IMR-90 (cell line): Measurements from ENCODE around the gene SMG5. TPM values are rescaled to one million over a fixed set of nuclear protein-coding genes. Genes with fewer than 3 reads are reported as not detected.

ENCODE experiments used
- ATAC-seq: fragments of 200-7000 bp; cut with Tn5 transposase; 2 replicates; pipeline ENCODE4 v1.9.1; 2020; ENCODE audit warnings: low read depth, mild to moderate bottlenecking, moderate library complexity
- BruUV-seq: library from RNA; stranded (reverse); fragments of 400-500 nt; replicated peaks from 2 replicates; lab custom pipeline; 2021; lab: Mats Ljungman, UMichigan
- CTCF ChIA-PET: fragments of 300-600 bp; formaldehyde crosslinking; extraction: SDS; loops from one replicate; lab custom pipeline; 2021; ENCODE audit warnings: antibody characterized with exemption; lab: Yijun Ruan, JAX
- POLR2A ChIA-PET: fragments of 300-600 bp; sonication (Branson Sonifier 250); formaldehyde crosslinking; loops from one replicate; lab custom pipeline; 2022; ENCODE audit warnings: antibody characterized with exemption; ENCODE audit not compliant: unreplicated experiment; lab: Charles Lee
- DNase-seq: peaks from one replicate; pipeline ENCODE4 v3.0.0; 2013
- H2AFZ ChIP-seq: replicated peaks from 2 replicates; pipeline ENCODE3; 2013; ENCODE audit warnings: low read length, mild to moderate bottlenecking; ENCODE audit not compliant: poor library complexity
- H2AK5ac ChIP-seq: 2 replicates; pipeline ENCODE4 v1.6.1; 2013; ENCODE audit warnings: low read depth, low read length, inconsistent platforms
- H2AK9ac ChIP-seq: replicated peaks from 2 replicates; pipeline ENCODE3; 2013; ENCODE audit warnings: mild to moderate bottlenecking, low read depth, low read length, moderate library complexity; ENCODE audit not compliant: poor library complexity
- H2BK120ac ChIP-seq: 2 replicates; pipeline ENCODE4 v1.6.1; 2013; ENCODE audit warnings: low read depth, low read length, inconsistent platforms
- H2BK15ac ChIP-seq: 3 replicates; pipeline ENCODE4 v1.6.1; 2013; ENCODE audit warnings: low read depth, low read length, inconsistent platforms
- H2BK20ac ChIP-seq: 2 replicates; pipeline ENCODE4 v1.6.1; 2013; ENCODE audit warnings: low read depth, mild to moderate bottlenecking, inconsistent platforms, low read length, moderate library complexity
- H2BK5ac ChIP-seq: 2 replicates; pipeline ENCODE4 v1.6.1; 2013; ENCODE audit warnings: mild to moderate bottlenecking, low read depth, low read length, inconsistent platforms; ENCODE audit not compliant: poor library complexity, severe bottlenecking
- H3K14ac ChIP-seq: replicated peaks from 2 replicates; pipeline ENCODE4 v1.6.1; 2013; ENCODE audit warnings: low read depth, low read length, inconsistent platforms
- H3K18ac ChIP-seq: 2 replicates; pipeline ENCODE4 v1.6.1; 2013; ENCODE audit warnings: low read depth, low read length, control low read depth
- H3K23ac ChIP-seq: 2 replicates; pipeline ENCODE4 v1.6.1; 2013; ENCODE audit warnings: low read depth, low read length, inconsistent platforms
- H3K27ac ChIP-seq: 2 replicates; pipeline ENCODE4 v1.5.1; 2013; ENCODE audit warnings: mild to moderate bottlenecking, control low read depth, low read length; ENCODE audit not compliant: insufficient read depth
- H3K27me3 ChIP-seq: 2 replicates; pipeline ENCODE4 v1.6.1; 2013; ENCODE audit warnings: low read length; ENCODE audit not compliant: control insufficient read depth, insufficient read depth
- H3K36me3 ChIP-seq: 2 replicates; pipeline ENCODE4 v1.6.1; 2013; ENCODE audit warnings: low read length, mixed read lengths; ENCODE audit not compliant: control insufficient read depth, insufficient read depth
- H3K4ac ChIP-seq: 2 replicates; pipeline ENCODE4 v1.6.1; 2013; ENCODE audit warnings: low read depth, low read length, inconsistent platforms
- H3K4me1 ChIP-seq: 2 replicates; pipeline ENCODE4 v1.6.1; 2013; ENCODE audit warnings: low read length, mixed read lengths; ENCODE audit not compliant: control insufficient read depth, insufficient read depth
- H3K4me2 ChIP-seq: 2 replicates; pipeline ENCODE4 v1.6.1; 2013; ENCODE audit warnings: low read depth, mild to moderate bottlenecking, control low read depth, low read length, moderate library complexity
- H3K4me3 ChIP-seq: 2 replicates; pipeline ENCODE4 v1.5.1; 2013; ENCODE audit warnings: low read depth, mild to moderate bottlenecking, control low read depth, low read length, moderate library complexity; ENCODE audit not compliant: insufficient read depth
- H3K56ac ChIP-seq: 2 replicates; pipeline ENCODE4 v1.6.1; 2013; ENCODE audit warnings: low read length, inconsistent platforms; ENCODE audit not compliant: insufficient read depth; ENCODE audit errors: extremely low read depth
- H3K79me1 ChIP-seq, 2 experiments: 2 replicates each; pipeline ENCODE4 v1.6.1; 2013; ENCODE audit warnings: low read length in 2 of 2, inconsistent platforms in 1 of 2, low read depth in 1 of 2
- H3K9ac ChIP-seq: 2 replicates; pipeline ENCODE4 v1.6.1; 2013; ENCODE audit warnings: low read depth, low read length, control low read depth
- H3K9me1 ChIP-seq: 2 replicates; pipeline ENCODE4 v1.6.1; 2013; ENCODE audit warnings: low read length, inconsistent platforms; ENCODE audit not compliant: insufficient read depth
- H3K9me3 ChIP-seq: 2 replicates; pipeline ENCODE4 v1.6.1; 2013; ENCODE audit warnings: low read length; ENCODE audit not compliant: control insufficient read depth, insufficient read depth
- H4K20me1 ChIP-seq: 2 replicates; pipeline ENCODE4 v1.6.1; 2013; ENCODE audit warnings: low read length, inconsistent platforms; ENCODE audit not compliant: insufficient read depth
- H4K5ac ChIP-seq: 2 replicates; pipeline ENCODE4 v1.6.1; 2013; ENCODE audit warnings: mild to moderate bottlenecking, low read depth, low read length, control low read depth
- H4K8ac ChIP-seq, 2 experiments: 2 replicates each; pipeline ENCODE4 v1.6.1; 2013; ENCODE audit warnings: low read depth in 2 of 2, low read length in 2 of 2, control low read depth in 1 of 2, inconsistent platforms in 1 of 2
- H4K91ac ChIP-seq: 2 replicates; pipeline ENCODE4 v1.6.1; 2013; ENCODE audit warnings: low read depth, low read length, inconsistent platforms; ENCODE audit not compliant: insufficient read depth
- BHLHE40 ChIP-seq: fragments of 150-350 bp; IDR thresholded peaks from 2 replicates; pipeline ENCODE4 v1.6.1; 2016; ENCODE audit warnings: mild to moderate bottlenecking, low read depth, low read length
- CEBPB ChIP-seq: IDR thresholded peaks from 2 replicates; pipeline ENCODE4 v1.6.1; 2012; ENCODE audit warnings: low read depth, low read length, improper control_type of control experiment
- CHD1 ChIP-seq: IDR thresholded peaks from 2 replicates; pipeline ENCODE4 v1.6.1; 2012; ENCODE audit warnings: low read depth, low read length, improper control_type of control experiment
- FOS ChIP-seq: fragments of 150-350 bp; IDR thresholded peaks from 2 replicates; pipeline ENCODE4 v1.6.1; 2016; ENCODE audit warnings: low read depth, low read length
- MAFK ChIP-seq: IDR thresholded peaks from 2 replicates; pipeline ENCODE4 v1.6.1; 2012; ENCODE audit warnings: low read depth, low read length, improper control_type of control experiment
- MAZ ChIP-seq: IDR thresholded peaks from 2 replicates; pipeline ENCODE4 v1.6.1; 2012; ENCODE audit warnings: low read depth, mild to moderate bottlenecking, low read length, improper control_type of control experiment, moderate library complexity, borderline replicate concordance
- MXI1 ChIP-seq: IDR thresholded peaks from 2 replicates; pipeline ENCODE4 v1.6.1; 2012; ENCODE audit warnings: low read depth, mild to moderate bottlenecking, low read length, moderate library complexity, borderline replicate concordance
- NFE2L2 ChIP-seq: fragments of 150-350 bp; IDR thresholded peaks from 2 replicates; pipeline ENCODE4 v1.6.1; 2016; ENCODE audit warnings: low read depth, mild to moderate bottlenecking, low read length
- POLR2A ChIP-seq: IDR thresholded peaks from 2 replicates; pipeline ENCODE4 v1.6.1; 2012; ENCODE audit warnings: mild to moderate bottlenecking, low read depth, low read length
- RAD21 ChIP-seq: IDR thresholded peaks from 2 replicates; pipeline ENCODE4 v1.6.1; 2012; ENCODE audit warnings: low read length, improper control_type of control experiment
- RCOR1 ChIP-seq: IDR thresholded peaks from 2 replicates; pipeline ENCODE4 v1.6.1; 2012; ENCODE audit warnings: mild to moderate bottlenecking, low read length, improper control_type of control experiment; ENCODE audit not compliant: insufficient replicate concordance
- RFX5 ChIP-seq: IDR thresholded peaks from 2 replicates; pipeline ENCODE4 v1.8.0; 2012; ENCODE audit warnings: low read depth, mild to moderate bottlenecking, low read length, moderate library complexity
- SMC3 ChIP-seq: fragments of 150-350 bp; IDR thresholded peaks from 2 replicates; pipeline ENCODE4 v1.6.1; 2016; ENCODE audit warnings: low read depth, mild to moderate bottlenecking, antibody characterized with exemption, low read length, moderate library complexity
- WGBS, 2 experiments: methylation state at CpG; one replicate each; pipeline versions ENCODE4 v1.1.5 to v1.1.7; 2013; ENCODE audit warnings: missing lambda C conversion rate in 2 of 2; ENCODE audit not compliant: insufficient read length in 1 of 2; ENCODE audit errors: extremely low coverage in 2 of 2; 5-methylcytosine and 5-hydroxymethylcytosine counted together
- dilution Hi-C: fragments of 300-500 bp; cut with HindIII; formaldehyde crosslinking; loops from one replicate; pipeline ENCODE4 v1.14.3; 2018; ENCODE audit warnings: low sequenced_read_pairs; ENCODE audit not compliant: unreplicated experiment
- in situ Hi-C: fragments of 300-500 bp; cut with MboI; formaldehyde crosslinking; loops from 3 replicates; pipeline ENCODE4 v1.14.3; 2019; ENCODE audit warnings: low sequenced_read_pairs, inconsistent platforms, mixed read lengths
- intact Hi-C: fragments of 100-400 bp; cut with micrococcal nuclease; formaldehyde crosslinking; loops from 2 replicates; pipeline ENCODE4 v1.10.0; 2022
- polyA plus RNA-seq, 3 experiments: library from polyadenylated mRNA; depleted of rRNA; stranded (reverse); fragments of >200 nt; gene quantifications; 2 replicates each; pipeline ENCODE4 v1.2.3, GENCODE V29; 2012; ENCODE audit warnings: low replicate concordance in 1 of 3
- total RNA-seq: library from RNA; depleted of rRNA; stranded (reverse); fragments of >200 nt; gene quantifications from 2 replicates; pipeline ENCODE4 v1.2.3, GENCODE V29; 2012
- TF ChIP-seq, protein P1 (sequence below): fragments of 150-350 bp; IDR thresholded peaks from 2 replicates; pipeline ENCODE4 v1.6.1; 2016; ENCODE audit warnings: low read depth, mild to moderate bottlenecking, low read length, moderate library complexity, borderline replicate concordance
- TF ChIP-seq, protein P2 (sequence below): conservative IDR thresholded peaks from 2 replicates; pipeline ENCODE4 v1.5.1; 2012; ENCODE audit warnings: mild to moderate bottlenecking, low read depth, low read length, improper control_type of control experiment
- TF ChIP-seq, protein P3 (sequence below): fragments of 150-350 bp; IDR thresholded peaks from 2 replicates; pipeline ENCODE4 v1.6.1; 2017; ENCODE audit warnings: mild to moderate bottlenecking, antibody characterized with exemption, low read length, low read depth

The SMG5 gene
- total and polyA plus RNA-seq, 2 of the 4 experiments (the other 2 are of a cell fraction), result 34.7 to 37.3 TPM

DNA sequence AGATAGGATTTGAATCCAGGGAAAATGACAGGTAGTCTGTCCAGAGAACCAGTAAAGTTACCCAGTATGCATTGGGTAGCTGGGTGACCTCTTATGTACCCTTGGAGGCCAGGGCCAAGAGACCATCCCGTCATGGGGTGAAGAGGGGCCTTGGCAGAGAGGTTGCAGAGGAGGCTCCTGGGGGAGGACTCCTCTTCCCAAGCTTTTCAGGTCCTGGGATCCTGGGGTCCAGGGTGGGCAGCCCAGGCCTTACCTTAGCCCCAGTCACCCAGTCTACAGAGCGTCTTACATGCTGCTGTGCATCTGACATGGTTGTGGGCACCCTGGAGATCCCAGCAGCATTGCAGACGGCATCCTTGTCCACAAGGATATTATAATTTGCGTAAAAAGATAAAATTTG, 55.8 kb downstream of the SMG5 start:
- in situ Hi-C loops, result loop anchor here (5.0 kb wide), 1 partner anchor 79 kb away; no protein-coding TSS in a partner anchor

More for the DNA sequence above, 55.8 kb downstream of the SMG5 start:
- H3K18ac ChIP-seq, result no peak overlapping the region
- no peak overlapping the region for H3K23ac ChIP-seq
- H4K20me1 ChIP-seq, result no peaks in the 10 kb centered on the region
- H3K27ac ChIP-seq, result no peak overlapping the region
- ChIA-PET CTCF (interaction anchor here (1.3 kb wide), 1 partner anchor 130 kb away, joined by 3 read pairs; no protein-coding TSS in a partner anchor), POLR2A (no interaction called here)
- H3K14ac ChIP-seq, result no peak overlapping the region
- H3K56ac ChIP-seq, result no peak overlapping the region
- WGBS, 2 experiments, result 92% methylated on average over 2 of the region's 4 CpGs; no CpG with 5 or more reads in 1 of the 2 experiments
- intact Hi-C loops, result no loop called here
- no peak overlapping the region for H4K8ac ChIP-seq
- no peak overlapping the region for H3K4ac ChIP-seq
- no peak overlapping the region for H2BK5ac ChIP-seq
- no peak overlapping the region for H3K4me2 ChIP-seq
- H3K9me3 ChIP-seq, result no peaks in the 10 kb centered on the region
- peaks cover 4 to 16% of the 10 kb centered on the region in 2 experiments for H3K79me1 ChIP-seq
- DNase-seq (no peak), ATAC-seq (no peak)
- H2BK15ac ChIP-seq, result no peak overlapping the region
- TF ChIP-seq NFE2L2 (no peak), RAD21 (no peak), CHD1 (no peak), RFX5 (no peak), MXI1 (no peak), FOS (no peak), MAFK (no peak), MAZ (no peak), RCOR1 (no peak), POLR2A (no peak), SMC3 (no peak), CEBPB (no peak), BHLHE40 (no peak)
- TF ChIP-seq, protein P1, sequence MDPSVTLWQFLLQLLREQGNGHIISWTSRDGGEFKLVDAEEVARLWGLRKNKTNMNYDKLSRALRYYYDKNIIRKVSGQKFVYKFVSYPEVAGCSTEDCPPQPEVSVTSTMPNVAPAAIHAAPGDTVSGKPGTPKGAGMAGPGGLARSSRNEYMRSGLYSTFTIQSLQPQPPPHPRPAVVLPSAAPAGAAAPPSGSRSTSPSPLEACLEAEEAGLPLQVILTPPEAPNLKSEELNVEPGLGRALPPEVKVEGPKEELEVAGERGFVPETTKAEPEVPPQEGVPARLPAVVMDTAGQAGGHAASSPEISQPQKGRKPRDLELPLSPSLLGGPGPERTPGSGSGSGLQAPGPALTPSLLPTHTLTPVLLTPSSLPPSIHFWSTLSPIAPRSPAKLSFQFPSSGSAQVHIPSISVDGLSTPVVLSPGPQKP, result no peak
- TF ChIP-seq, protein P2, sequence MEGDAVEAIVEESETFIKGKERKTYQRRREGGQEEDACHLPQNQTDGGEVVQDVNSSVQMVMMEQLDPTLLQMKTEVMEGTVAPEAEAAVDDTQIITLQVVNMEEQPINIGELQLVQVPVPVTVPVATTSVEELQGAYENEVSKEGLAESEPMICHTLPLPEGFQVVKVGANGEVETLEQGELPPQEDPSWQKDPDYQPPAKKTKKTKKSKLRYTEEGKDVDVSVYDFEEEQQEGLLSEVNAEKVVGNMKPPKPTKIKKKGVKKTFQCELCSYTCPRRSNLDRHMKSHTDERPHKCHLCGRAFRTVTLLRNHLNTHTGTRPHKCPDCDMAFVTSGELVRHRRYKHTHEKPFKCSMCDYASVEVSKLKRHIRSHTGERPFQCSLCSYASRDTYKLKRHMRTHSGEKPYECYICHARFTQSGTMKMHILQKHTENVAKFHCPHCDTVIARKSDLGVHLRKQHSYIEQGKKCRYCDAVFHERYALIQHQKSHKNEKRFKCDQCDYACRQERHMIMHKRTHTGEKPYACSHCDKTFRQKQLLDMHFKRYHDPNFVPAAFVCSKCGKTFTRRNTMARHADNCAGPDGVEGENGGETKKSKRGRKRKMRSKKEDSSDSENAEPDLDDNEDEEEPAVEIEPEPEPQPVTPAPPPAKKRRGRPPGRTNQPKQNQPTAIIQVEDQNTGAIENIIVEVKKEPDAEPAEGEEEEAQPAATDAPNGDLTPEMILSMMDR, result no peak
- TF ChIP-seq, protein P3, sequence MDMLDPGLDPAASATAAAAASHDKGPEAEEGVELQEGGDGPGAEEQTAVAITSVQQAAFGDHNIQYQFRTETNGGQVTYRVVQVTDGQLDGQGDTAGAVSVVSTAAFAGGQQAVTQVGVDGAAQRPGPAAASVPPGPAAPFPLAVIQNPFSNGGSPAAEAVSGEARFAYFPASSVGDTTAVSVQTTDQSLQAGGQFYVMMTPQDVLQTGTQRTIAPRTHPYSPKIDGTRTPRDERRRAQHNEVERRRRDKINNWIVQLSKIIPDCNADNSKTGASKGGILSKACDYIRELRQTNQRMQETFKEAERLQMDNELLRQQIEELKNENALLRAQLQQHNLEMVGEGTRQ, result no peak
- H2AK5ac ChIP-seq, result no peak overlapping the region
- peaks cover 21% of the 10 kb centered on the region for H3K36me3 ChIP-seq
- no peak overlapping the region for H3K9ac ChIP-seq
- H2AK9ac ChIP-seq, result peak overlapping the region; percentile 65
- H3K9me1 ChIP-seq, result peaks cover 6% of the 10 kb centered on the region
- BruUV-seq, result no TSS peak
- dilution Hi-C loops, result no loop called here
- H4K91ac ChIP-seq, result no peak overlapping the region
- no peak overlapping the region for H2AFZ ChIP-seq
- H4K5ac ChIP-seq, result no peak overlapping the region
- no peaks in the 10 kb centered on the region for H3K27me3 ChIP-seq
- H2BK20ac ChIP-seq, result no peak overlapping the region
- peaks cover 4% of the 10 kb centered on the region; the same call in 1 of the 2 replicates for H3K4me1 ChIP-seq
- no peak overlapping the region for H2BK120ac ChIP-seq
- H3K4me3 ChIP-seq, result no peak overlapping the region
